Gastrocnemius medialis (tissue), 4 donors: ENCODE results near the gene FAM174C. TPM values are rescaled to one million over a fixed set of nuclear protein-coding genes. Genes with fewer than 3 reads are reported as not detected.

Experiments used
- ATAC-seq, 2 donors: fragments of 150-250 bp; one replicate each; pipeline ENCODE4 v1.9.1; 2016
- DNase-seq, 2 donors: peaks; one replicate each; pipeline ENCODE4 v3.0.0-alpha.2; 2019
- H3K27ac ChIP-seq, 4 donors: fragments of 200-600 bp; sonication (generic); 1 replicate in 1 of 4; 2 replicates in 3 of 4; pipeline ENCODE4 v1.5.1; 2016 to 2018; ENCODE audit warnings: mild to moderate bottlenecking in 2 of 4, moderate library complexity in 1 of 4
- H3K27me3 ChIP-seq, 3 donors: fragments of 200-600 bp; sonication (generic) in 2 of 3; 1 replicate in 1 of 3; 2 replicates in 2 of 3; pipeline versions ENCODE4 v1.5.1 to v1.6.0; 2016 to 2019; ENCODE audit warnings: mild to moderate bottlenecking in 1 of 3, moderate library complexity in 1 of 3
- H3K36me3 ChIP-seq, 2 donors: fragments of 200-600 bp; sonication (generic) in 1 of 2; one replicate each; pipeline ENCODE4 v1.5.1; 2017 to 2018
- H3K4me1 ChIP-seq, 2 donors: fragments of 200-600 bp; sonication (generic) in 1 of 2; one replicate each; pipeline ENCODE4 v1.5.1; 2016 to 2017; ENCODE audit warnings: mild to moderate bottlenecking in 2 of 2
- H3K4me3 ChIP-seq, 4 donors: fragments of 200-600 bp; sonication (generic) in 3 of 4; 1 replicate in 1 of 4; 2 replicates in 3 of 4; pipeline ENCODE4 v1.5.1; 2016 to 2019; ENCODE audit warnings: mild to moderate bottlenecking in 2 of 4
- H3K9me3 ChIP-seq, 3 donors: fragments of 200-600 bp; sonication (generic) in 2 of 3; 1 replicate in 1 of 3; 2 replicates in 2 of 3; pipeline ENCODE4 v1.5.1; 2016 to 2019
- CTCF ChIP-seq, 5 experiments: fragments of 450-650 bp in 3 of 5; fragments of 200-600 bp in 2 of 5; sonication (generic) in 2 of 5; IDR thresholded peaks in 4 of 5; conservative IDR thresholded peaks in 1 of 5; 1 replicate in 4 of 5; 2 replicates in 1 of 5; pipeline ENCODE4 v1.5.1; 2016 to 2019; ENCODE audit warnings: antibody characterized with exemption in 5 of 5, mild to moderate bottlenecking in 3 of 5, moderate library complexity in 3 of 5
- POLR2A ChIP-seq, 2 donors: fragments of 450-650 bp; IDR thresholded peaks; one replicate each; pipeline ENCODE4 v1.6.1; 2017; ENCODE audit warnings: antibody characterized with exemption in 2 of 2, mild to moderate bottlenecking in 2 of 2, moderate library complexity in 2 of 2
- in situ Hi-C, 4 donors: fragments of 200-750 bp; cut with MboI; loops; one replicate each; pipeline versions ENCODE4 v1.15.0 to v1.8.0; 2017; ENCODE audit warnings: low sequenced_read_pairs in 4 of 4
- intact Hi-C: fragments of 100-400 bp; cut with DNase I; formaldehyde crosslinking; loops from one replicate; pipeline ENCODE4 v1.15.1; 2023; ENCODE audit warnings: low total_unique reads
- total RNA-seq, 4 donors: library from RNA; depleted of rRNA; stranded (reverse); fragments of >200 nt; gene quantifications; one replicate each; pipeline versions ENCODE4 v1.1.0 to v1.2.3, GENCODE V29; 2016

Gene FAM174C
- total RNA-seq, 4 donors from 2014 or later = 18.7 to 36.7 (median 28.7) TPM

- H3K4me1 ChIP-seq = peaks cover 59 to 66% of the 10 kb centered on the region in 2 donors
- in situ Hi-C loops = no loop called here
- DNase-seq = peak in 1 of 2 donors; percentile 36
Observed at GRCh38 chr19:1268226-1269064, 6.9 kb upstream of the FAM174C start.

GRCh38 chr19:1269065-1269477, 6.3 kb upstream of the FAM174C start, which contains the start of gene CIRBP:
Gene CIRBP (plus strand): TSS chr19:1269332. CDS start chr19:1270934, 1,602 bp downstream.
- in situ Hi-C loops (no loop called here), intact Hi-C loops (loop anchor here (1.0 kb wide), 1 partner anchor 167 kb away; no protein-coding TSS in a partner anchor)
- peaks cover 66 to 72% of the 10 kb centered on the region in 2 donors for H3K4me1 ChIP-seq
- peak in 1 of 5 experiments; percentile 40 for TF ChIP-seq CTCF (IDR thresholded peaks at IDR 0.05 in 4 of 5, conservative IDR thresholded peaks at IDR 0.05 in 1 of 5)
- peak; percentile 99 to 100 for TF ChIP-seq POLR2A (IDR thresholded peaks at IDR 0.05)
- ATAC-seq = peak; percentile 66 to 76
- H3K4me3 ChIP-seq = peak within 1 kb of the TSS; percentile 51 to 81 (median 72)
- H3K9me3 ChIP-seq = no peaks in the 10 kb centered on the region
- peak within 1 kb of the TSS; percentile 92 to 99 (median 98) for H3K27ac ChIP-seq
- DNase-seq = peak; percentile 100
- H3K36me3 ChIP-seq = peaks cover 0 to 33% of the 10 kb centered on the region in 2 donors
- no peaks in the 10 kb centered on the region for H3K27me3 ChIP-seq

More at GRCh38 chr19:1268226-1269064, 6.9 kb upstream of the FAM174C start:
- intact Hi-C loops = loop anchor here (1.0 kb wide), 1 partner anchor 166 kb away; no protein-coding TSS in a partner anchor
- ATAC-seq = no peak
- H3K36me3 ChIP-seq = peaks cover 0 to 27% of the 10 kb centered on the region in 2 donors
- H3K9me3 ChIP-seq = no peaks in the 10 kb centered on the region
- no peaks in the 10 kb centered on the region for H3K27me3 ChIP-seq
- H3K4me3 ChIP-seq = peak overlapping the region in 2 of 4 donors; percentile 30 to 69
- H3K27ac ChIP-seq = peak overlapping the region; percentile 92 to 99 (median 98)
- peak in 1 of 5 experiments; percentile 17 for TF ChIP-seq CTCF (IDR thresholded peaks at IDR 0.05 in 4 of 5, conservative IDR thresholded peaks at IDR 0.05 in 1 of 5)
- no peak for TF ChIP-seq POLR2A (IDR thresholded peaks at IDR 0.05)

GRCh38 chr19:1269478-1270212, 5.7 kb upstream of the FAM174C start:
- in situ Hi-C loops (no loop called here), intact Hi-C loops (loop anchor here (1.0 to 10.0 kb wide), 2 partner anchors 167 to 475 kb away; partner anchors contain the start of gene PTBP1)
- Histone ChIP-seq H3K4me1 (peaks cover 71 to 78% of the 10 kb centered on the region in 2 donors), H3K27me3 (no peaks in the 10 kb centered on the region), H3K27ac (peak overlapping the region; percentile 92 to 99 (median 98)), H3K9me3 (no peaks in the 10 kb centered on the region), H3K4me3 (peak overlapping the region; percentile 51 to 81 (median 72)), H3K36me3 (peaks cover 0 to 39% of the 10 kb centered on the region in 2 donors)
- peak in 2 of 5 experiments; percentile 13 to 21 for TF ChIP-seq CTCF (IDR thresholded peaks at IDR 0.05 in 4 of 5, conservative IDR thresholded peaks at IDR 0.05 in 1 of 5)
- TF ChIP-seq POLR2A (IDR thresholded peaks at IDR 0.05) = peak in 1 of 2 donors; percentile 50
- ATAC-seq = peak; percentile 59
- peak; percentile 76 to 88 for DNase-seq

GRCh38 chr19:1270213-1270853, 5.0 kb upstream of the FAM174C start:
- DNase-seq (peak; percentile 61 to 87), ATAC-seq (peak; percentile 4 to 27)
- in situ Hi-C loops (no loop called here), intact Hi-C loops (loop anchor here (10.0 kb wide), 1 partner anchor 476 kb away; the partner anchor contains the start of gene PTBP1)
- H3K4me1 ChIP-seq = peaks cover 75 to 83% of the 10 kb centered on the region in 2 donors
- no peaks in the 10 kb centered on the region for H3K27me3 ChIP-seq
- no peaks in the 10 kb centered on the region for H3K9me3 ChIP-seq
- peaks cover 0 to 42% of the 10 kb centered on the region in 2 donors for H3K36me3 ChIP-seq
- H3K27ac ChIP-seq = peak overlapping the region; percentile 92 to 99 (median 98)
- TF ChIP-seq CTCF (IDR thresholded peaks at IDR 0.05 in 4 of 5, conservative IDR thresholded peaks at IDR 0.05 in 1 of 5) (no peak), POLR2A (IDR thresholded peaks at IDR 0.05) (no peak)
- peak overlapping the region; percentile 51 to 81 (median 72) for H3K4me3 ChIP-seq
